SK-N-SH treated with all-trans-retinoic acid at 6 μM for 48 hours (cell line): ENCODE results near the gene SYPL1.

Experiments
- ESRRG ChIP-seq: fragments of 250-450 bp; sonication (Bioruptor Pico); IDR thresholded peaks from 2 replicates; pipeline ENCODE4 v1.6.1; 2021; ENCODE audit warnings: mild to moderate bottlenecking
- GLIS3 ChIP-seq: fragments of 250-450 bp; sonication (Bioruptor Pico); IDR thresholded peaks from 2 replicates; pipeline ENCODE4 v1.5.0; 2020; ENCODE audit warnings: mild to moderate bottlenecking, moderate library complexity
- ISL1 ChIP-seq: fragments of 250-450 bp; sonication (Bioruptor Pico); IDR thresholded peaks from 2 replicates; pipeline ENCODE4 v2.1.2; 2022; ENCODE audit warnings: mild to moderate bottlenecking, moderate library complexity
- OSR1 ChIP-seq: fragments of 250-450 bp; sonication (Bioruptor Pico); IDR thresholded peaks from 2 replicates; pipeline ENCODE4 v1.8.0; 2022; ENCODE audit warnings: moderate library complexity, mild to moderate bottlenecking, inconsistent platforms
- PATZ1 ChIP-seq: fragments of 250-450 bp; sonication (Bioruptor Pico); IDR thresholded peaks from 2 replicates; pipeline ENCODE4 v1.8.0; 2020; ENCODE audit warnings: mild to moderate bottlenecking, moderate library complexity, borderline replicate concordance
- PPARA ChIP-seq: fragments of 250-450 bp; sonication (Bioruptor Pico); IDR thresholded peaks from 2 replicates; pipeline ENCODE4 v1.5.0; 2020; ENCODE audit warnings: mild to moderate bottlenecking, borderline replicate concordance
- RARB ChIP-seq: fragments of 250-450 bp; sonication (Bioruptor Pico); IDR thresholded peaks from 2 replicates; pipeline ENCODE4 v1.8.0; 2021; ENCODE audit warnings: mild to moderate bottlenecking, moderate library complexity
- ZFP30 ChIP-seq: fragments of 450-650 bp; formaldehyde crosslinking; IDR thresholded peaks from 2 replicates; pipeline ENCODE4 v1.5.0; 2022; ENCODE audit warnings: mild to moderate bottlenecking, moderate library complexity
- ZNF565 ChIP-seq: fragments of 450-650 bp; formaldehyde crosslinking; conservative IDR thresholded peaks from 2 replicates; pipeline ENCODE4 v1.5.0; 2020; ENCODE audit warnings: low read depth, mild to moderate bottlenecking, moderate library complexity
- ZNF70 ChIP-seq: fragments of 450-650 bp; formaldehyde crosslinking; IDR thresholded peaks from 2 replicates; pipeline ENCODE4 v1.5.0; 2020; ENCODE audit warnings: mild to moderate bottlenecking, moderate library complexity
- ZNF8 ChIP-seq: fragments of 450-650 bp; formaldehyde crosslinking; IDR thresholded peaks from 2 replicates; pipeline ENCODE4 v1.5.0; 2020; ENCODE audit warnings: mild to moderate bottlenecking, moderate library complexity

- TF ChIP-seq RARB (CRISPR knock-in tag) (no peak), PATZ1 (CRISPR knock-in tag) (no peak), ZFP30 (CRISPR knock-in tag) (no peak), ESRRG (no peak), ZNF70 (CRISPR knock-in tag) (no peak), ZNF8 (CRISPR knock-in tag) (no peak), ISL1 (no peak), ZNF565 (no peak), OSR1 (CRISPR knock-in tag) (no peak), PPARA (CRISPR knock-in tag) (no peak), GLIS3 (CRISPR knock-in tag) (no peak)
Measured at GRCh38 chr7:106121189-106121810, 9.2 kb upstream of the SYPL1 start.
